HCT116 (cell line): ENCODE data around the gene PIGA. TPM values are rescaled to one million over a fixed set of nuclear protein-coding genes. Genes with fewer than 3 reads are reported as not detected.

Source experiments
- ATAC-seq: fragments of 200-7000 bp; cut with Tn5 transposase; 2 replicates; pipeline ENCODE4 v1.9.1; 2020; ENCODE audit warnings: mild to moderate bottlenecking, moderate library complexity
- BruUV-seq: library from RNA; stranded (reverse); fragments of 400-500 nt; replicated peaks from 2 replicates; lab custom pipeline; 2021; lab: Mats Ljungman, UMichigan
- CTCF ChIA-PET: fragments of 300-600 bp; sonication (Branson Sonifier 250); formaldehyde crosslinking; loops from one replicate; lab custom pipeline; 2021; ENCODE audit warnings: antibody characterized with exemption; lab: Charles Lee
- POLR2A ChIA-PET: fragments of 300-600, 350-600 bp; sonication (Branson Sonifier 250); formaldehyde crosslinking; loops from one replicate; lab custom pipeline; 2021; ENCODE audit warnings: antibody characterized with exemption; lab: Charles Lee
- RAD21 ChIA-PET, 2 experiments: fragments of 300-600 bp; sonication (Branson Sonifier 250); formaldehyde crosslinking; loops; one replicate each; lab custom pipeline; 2023; ENCODE audit warnings: low total read pairs in 2 of 2; ENCODE audit not compliant: uncharacterized antibody in 2 of 2, unreplicated experiment in 2 of 2, low non-redundant PET in 1 of 2; lab: Charles Lee
- DNase-seq: peaks from one replicate; pipeline ENCODE4 v3.0.0-alpha.2; 2010; ENCODE audit warnings: low read depth, low spot score
- H2AFZ ChIP-seq: fragments of 200-600 bp; shearing (Covaris generic), sonication (generic); 2 replicates; pipeline ENCODE4 v1.6.1; 2017; ENCODE audit warnings: low read depth, mixed run types, mixed read lengths, antibody characterized with exemption, low read length; ENCODE audit not compliant: poor library complexity, severe bottlenecking
- H3K27ac ChIP-seq: 2 replicates; pipeline ENCODE4 v1.5.1; 2012; ENCODE audit warnings: low read depth, low read length
- H3K27me3 ChIP-seq: fragments of 200-600 bp; sonication (generic); 2 replicates; pipeline ENCODE4 v1.6.1; 2016; ENCODE audit warnings: mixed run types, low read length, mixed read lengths; ENCODE audit not compliant: insufficient read depth
- H3K36me3 ChIP-seq, 2 experiments: fragments of 200-500 bp in 1 of 2; fragments of 200-600 bp in 1 of 2; sonication (Bioruptor generic) in 1 of 2; sonication (generic) in 1 of 2; 2 replicates each; pipeline versions ENCODE4 v1.5.1 to v1.6.1; 2014 to 2016; ENCODE audit warnings: low read length in 2 of 2, inconsistent platforms in 1 of 2, mixed read lengths in 1 of 2, mixed run types in 1 of 2; ENCODE audit not compliant: insufficient read depth in 2 of 2, control insufficient read depth in 1 of 2
- H3K4me1 ChIP-seq, 2 experiments: fragments of 200-600 bp in 1 of 2; sonication (generic) in 1 of 2; 2 replicates each; pipeline versions ENCODE4 v1.5.1 to v1.6.1; 2012 to 2017; ENCODE audit warnings: low read length in 2 of 2, inconsistent platforms in 1 of 2, mild to moderate bottlenecking in 1 of 2, mixed read lengths in 1 of 2, mixed run types in 1 of 2, moderate library complexity in 1 of 2; ENCODE audit not compliant: insufficient read depth in 2 of 2, control insufficient read depth in 1 of 2
- H3K4me2 ChIP-seq: fragments of 200-600 bp; sonication (generic); 2 replicates; pipeline ENCODE4 v1.6.1; 2017; ENCODE audit warnings: mixed run types, low read length, mixed read lengths
- H3K4me3 ChIP-seq, 2 experiments: fragments of 200-600 bp in 1 of 2; sonication (generic) in 1 of 2; replicated peaks in 1 of 2; 2 replicates each; pipeline ENCODE4 v1.5.1; 2011 to 2016; ENCODE audit warnings: low read length in 2 of 2, control low read depth in 1 of 2, low read depth in 1 of 2, mild to moderate bottlenecking in 1 of 2, mixed read lengths in 1 of 2, mixed run types in 1 of 2
- H3K79me2 ChIP-seq: fragments of 200-600 bp; sonication (generic); 2 replicates; pipeline ENCODE4 v1.6.1; 2017; ENCODE audit warnings: mild to moderate bottlenecking, mixed run types, low read length, moderate library complexity, mixed read lengths; ENCODE audit not compliant: insufficient read depth
- H3K9ac ChIP-seq: fragments of 200-600 bp; sonication (generic); 2 replicates; pipeline ENCODE4 v1.6.1; 2016; ENCODE audit warnings: low read length, mixed read lengths
- H3K9me2 ChIP-seq: fragments of 200-600 bp; sonication (generic), shearing (Covaris generic); 2 replicates; pipeline ENCODE4 v1.6.1; 2017; ENCODE audit warnings: mixed run types, mild to moderate bottlenecking, moderate library complexity; ENCODE audit not compliant: insufficient read depth
- H3K9me3 ChIP-seq, 2 experiments: fragments of 200-500 bp in 1 of 2; fragments of 200-600 bp in 1 of 2; sonication (Bioruptor generic) in 1 of 2; sonication (generic) in 1 of 2; 2 replicates each; pipeline ENCODE4 v1.6.1; 2014 to 2017; ENCODE audit warnings: low read length in 2 of 2, mixed read lengths in 2 of 2, inconsistent platforms in 1 of 2, low read depth in 1 of 2, mild to moderate bottlenecking in 1 of 2, mixed run types in 1 of 2, moderate library complexity in 1 of 2; ENCODE audit not compliant: control insufficient read depth in 1 of 2, insufficient read depth in 1 of 2
- H4K20me1 ChIP-seq: fragments of 200-600 bp; sonication (generic), shearing (Covaris generic); 2 replicates; pipeline ENCODE4 v1.6.1; 2017; ENCODE audit warnings: mixed run types, mild to moderate bottlenecking, moderate library complexity; ENCODE audit not compliant: insufficient read depth
- CBX3 ChIP-seq: IDR thresholded peaks from 2 replicates; pipeline ENCODE4 v1.6.1; 2012; ENCODE audit warnings: low read depth
- CEBPB ChIP-seq: IDR thresholded peaks from 2 replicates; pipeline ENCODE4 v1.6.1; 2012; ENCODE audit warnings: low read depth
- EGR1 ChIP-seq: IDR thresholded peaks from 2 replicates; pipeline ENCODE4 v1.6.1; 2012; ENCODE audit warnings: low read depth
- ELF1 ChIP-seq: IDR thresholded peaks from 2 replicates; pipeline ENCODE4 v1.6.1; 2012; ENCODE audit warnings: low read depth, borderline replicate concordance
- EZH2phosphoT487 ChIP-seq: fragments of 200-600 bp; IDR thresholded peaks from 2 replicates; pipeline ENCODE4 v1.6.1; 2018; ENCODE audit warnings: antibody characterized with exemption, borderline replicate concordance
- JUND ChIP-seq: IDR thresholded peaks from 2 replicates; pipeline ENCODE4 v1.6.1; 2012
- POLR2A ChIP-seq: IDR thresholded peaks from 2 replicates; pipeline ENCODE4 v1.7.0; 2011; ENCODE audit warnings: borderline replicate concordance; ENCODE audit not compliant: insufficient read depth, insufficient read length; ENCODE audit errors: extremely low read depth
- POLR2AphosphoS5 ChIP-seq: IDR thresholded peaks from 2 replicates; pipeline ENCODE4 v1.6.1; 2011; ENCODE audit warnings: mild to moderate bottlenecking, low read depth, low read length, moderate library complexity
- RAD21 ChIP-seq: IDR thresholded peaks from 2 replicates; pipeline ENCODE4 v1.6.1; 2012; ENCODE audit warnings: low read depth, mild to moderate bottlenecking
- SIN3A ChIP-seq: IDR thresholded peaks from 2 replicates; pipeline ENCODE4 v1.6.1; 2012; ENCODE audit warnings: low read depth
- SP1 ChIP-seq: IDR thresholded peaks from 2 replicates; pipeline ENCODE4 v1.6.1; 2012; ENCODE audit warnings: low read depth
- SRF ChIP-seq: IDR thresholded peaks from 2 replicates; pipeline ENCODE4 v1.6.1; 2012; ENCODE audit warnings: low read depth
- YY1 ChIP-seq: IDR thresholded peaks from 2 replicates; pipeline ENCODE4 v1.6.1; 2011; ENCODE audit warnings: low read length, low read depth, moderate library complexity, mild to moderate bottlenecking; ENCODE audit not compliant: insufficient replicate concordance; ENCODE audit errors: extremely low read depth
- ZFX ChIP-seq: fragments of 450-650 bp; IDR thresholded peaks from 2 replicates; pipeline ENCODE4 v1.6.1; 2017
- ZNF274 ChIP-seq: fragments of 200-500 bp; sonication (Bioruptor generic); IDR thresholded peaks from 2 replicates; pipeline ENCODE4 v1.6.1; 2014; ENCODE audit warnings: mild to moderate bottlenecking, low read depth, low read length, inconsistent platforms
- intact Hi-C: fragments of 100-400 bp; cut with micrococcal nuclease; formaldehyde crosslinking; loops from 2 replicates; pipeline ENCODE4 v1.10.0; 2022
- total RNA-seq: library from RNA; stranded (reverse); gene quantifications from one replicate; pipeline ENCODE4 v1.2.1, GENCODE V29; 2021; ENCODE audit not compliant: unreplicated experiment
- TF ChIP-seq, protein P1 (sequence below), 3 experiments: fragments of 200-600 bp in 1 of 3; sonication (generic) in 1 of 3; IDR thresholded peaks in 2 of 3; conservative IDR thresholded peaks in 1 of 3; 2 replicates each; pipeline ENCODE4 v1.5.1; 2012 to 2017; ENCODE audit warnings: low read depth in 2 of 3, low read length in 2 of 3, antibody characterized with exemption in 1 of 3, borderline replicate concordance in 1 of 3, control low read depth in 1 of 3, mild to moderate bottlenecking in 1 of 3, mixed read lengths in 1 of 3, mixed run types in 1 of 3, moderate library complexity in 1 of 3; ENCODE audit not compliant: insufficient read depth in 1 of 3
- TF ChIP-seq, protein P2 (sequence below): IDR thresholded peaks from 2 replicates; pipeline ENCODE4 v1.6.1; 2012; ENCODE audit warnings: low read depth
- TF ChIP-seq, protein P3 (sequence below): IDR thresholded peaks from 2 replicates; pipeline ENCODE4 v1.6.1; 2012

Gene PIGA
- total RNA-seq, 1 experiment from 2014 or later = 12.7 TPM

DNA sequence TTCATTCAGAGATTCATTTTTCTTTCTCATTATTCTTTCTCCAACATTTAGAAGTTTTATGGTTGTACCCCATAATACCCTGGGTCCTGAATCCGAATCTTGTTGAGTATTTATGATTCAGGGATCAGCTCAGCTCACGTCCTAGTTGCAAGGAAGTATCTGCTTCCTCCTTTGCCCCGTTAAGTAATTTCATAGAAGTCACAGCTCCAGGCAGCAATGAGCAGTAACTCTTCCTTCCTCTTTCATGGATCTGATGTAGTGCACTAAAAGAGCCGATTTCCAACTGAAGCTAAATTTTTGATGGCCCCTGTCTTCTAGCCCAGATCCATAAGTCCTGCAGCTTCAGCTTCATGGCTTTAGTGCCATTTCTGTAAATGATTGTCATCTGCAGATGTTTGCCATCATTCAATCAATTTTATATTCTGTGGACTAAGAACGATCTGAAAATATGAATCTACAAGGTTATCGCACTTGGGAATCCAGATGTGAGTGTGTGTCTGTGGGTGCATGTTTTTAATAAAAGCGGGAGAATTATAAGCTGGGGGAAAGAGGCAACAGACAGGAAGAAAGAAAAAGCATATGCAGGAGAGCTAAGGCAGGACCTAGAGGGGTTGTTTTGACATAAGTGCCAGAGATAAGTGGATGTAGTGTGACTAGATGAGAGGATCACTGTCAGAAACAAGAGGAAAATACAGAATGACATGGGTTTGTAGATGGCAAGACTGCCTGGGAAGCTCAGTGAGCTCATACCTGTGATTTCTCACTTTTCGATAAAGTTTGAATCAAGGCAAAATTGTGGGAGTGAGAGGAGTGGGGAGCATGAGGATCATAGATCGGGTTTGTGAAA, 31.4 kb upstream of the PIGA start:
- H2AFZ ChIP-seq = no peak overlapping the region
- DNase-seq (no peak), ATAC-seq (no peak)
- ChIA-PET POLR2A (no interaction called here), RAD21 (no interaction called here), CTCF (no interaction called here)
- H4K20me1 ChIP-seq = no peaks in the 10 kb centered on the region
- H3K79me2 ChIP-seq = no peaks in the 10 kb centered on the region
- H3K9me2 ChIP-seq = no peaks in the 10 kb centered on the region
- TF ChIP-seq POLR2AphosphoS5 (no peak), ZNF274 (no peak), ELF1 (no peak), SIN3A (no peak), SRF (no peak), EGR1 (no peak), RAD21 (no peak), YY1 (no peak), ZFX (no peak), CBX3 (no peak), POLR2A (no peak), SP1 (no peak), JUND (no peak), CEBPB (no peak), EZH2phosphoT487 (no peak)
- TF ChIP-seq, protein P1, sequence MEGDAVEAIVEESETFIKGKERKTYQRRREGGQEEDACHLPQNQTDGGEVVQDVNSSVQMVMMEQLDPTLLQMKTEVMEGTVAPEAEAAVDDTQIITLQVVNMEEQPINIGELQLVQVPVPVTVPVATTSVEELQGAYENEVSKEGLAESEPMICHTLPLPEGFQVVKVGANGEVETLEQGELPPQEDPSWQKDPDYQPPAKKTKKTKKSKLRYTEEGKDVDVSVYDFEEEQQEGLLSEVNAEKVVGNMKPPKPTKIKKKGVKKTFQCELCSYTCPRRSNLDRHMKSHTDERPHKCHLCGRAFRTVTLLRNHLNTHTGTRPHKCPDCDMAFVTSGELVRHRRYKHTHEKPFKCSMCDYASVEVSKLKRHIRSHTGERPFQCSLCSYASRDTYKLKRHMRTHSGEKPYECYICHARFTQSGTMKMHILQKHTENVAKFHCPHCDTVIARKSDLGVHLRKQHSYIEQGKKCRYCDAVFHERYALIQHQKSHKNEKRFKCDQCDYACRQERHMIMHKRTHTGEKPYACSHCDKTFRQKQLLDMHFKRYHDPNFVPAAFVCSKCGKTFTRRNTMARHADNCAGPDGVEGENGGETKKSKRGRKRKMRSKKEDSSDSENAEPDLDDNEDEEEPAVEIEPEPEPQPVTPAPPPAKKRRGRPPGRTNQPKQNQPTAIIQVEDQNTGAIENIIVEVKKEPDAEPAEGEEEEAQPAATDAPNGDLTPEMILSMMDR (IDR thresholded peaks at IDR 0.05 in 2 of 3, conservative IDR thresholded peaks at IDR 0.05 in 1 of 3; ENCODE audit: borderline replicate concordance in 1 of 3, insufficient read depth in 1 of 3, low read depth in 2 of 3, low read length in 2 of 3) = no peak
- TF ChIP-seq, protein P2, sequence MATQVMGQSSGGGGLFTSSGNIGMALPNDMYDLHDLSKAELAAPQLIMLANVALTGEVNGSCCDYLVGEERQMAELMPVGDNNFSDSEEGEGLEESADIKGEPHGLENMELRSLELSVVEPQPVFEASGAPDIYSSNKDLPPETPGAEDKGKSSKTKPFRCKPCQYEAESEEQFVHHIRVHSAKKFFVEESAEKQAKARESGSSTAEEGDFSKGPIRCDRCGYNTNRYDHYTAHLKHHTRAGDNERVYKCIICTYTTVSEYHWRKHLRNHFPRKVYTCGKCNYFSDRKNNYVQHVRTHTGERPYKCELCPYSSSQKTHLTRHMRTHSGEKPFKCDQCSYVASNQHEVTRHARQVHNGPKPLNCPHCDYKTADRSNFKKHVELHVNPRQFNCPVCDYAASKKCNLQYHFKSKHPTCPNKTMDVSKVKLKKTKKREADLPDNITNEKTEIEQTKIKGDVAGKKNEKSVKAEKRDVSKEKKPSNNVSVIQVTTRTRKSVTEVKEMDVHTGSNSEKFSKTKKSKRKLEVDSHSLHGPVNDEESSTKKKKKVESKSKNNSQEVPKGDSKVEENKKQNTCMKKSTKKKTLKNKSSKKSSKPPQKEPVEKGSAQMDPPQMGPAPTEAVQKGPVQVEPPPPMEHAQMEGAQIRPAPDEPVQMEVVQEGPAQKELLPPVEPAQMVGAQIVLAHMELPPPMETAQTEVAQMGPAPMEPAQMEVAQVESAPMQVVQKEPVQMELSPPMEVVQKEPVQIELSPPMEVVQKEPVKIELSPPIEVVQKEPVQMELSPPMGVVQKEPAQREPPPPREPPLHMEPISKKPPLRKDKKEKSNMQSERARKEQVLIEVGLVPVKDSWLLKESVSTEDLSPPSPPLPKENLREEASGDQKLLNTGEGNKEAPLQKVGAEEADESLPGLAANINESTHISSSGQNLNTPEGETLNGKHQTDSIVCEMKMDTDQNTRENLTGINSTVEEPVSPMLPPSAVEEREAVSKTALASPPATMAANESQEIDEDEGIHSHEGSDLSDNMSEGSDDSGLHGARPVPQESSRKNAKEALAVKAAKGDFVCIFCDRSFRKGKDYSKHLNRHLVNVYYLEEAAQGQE = no peak
- TF ChIP-seq, protein P3, sequence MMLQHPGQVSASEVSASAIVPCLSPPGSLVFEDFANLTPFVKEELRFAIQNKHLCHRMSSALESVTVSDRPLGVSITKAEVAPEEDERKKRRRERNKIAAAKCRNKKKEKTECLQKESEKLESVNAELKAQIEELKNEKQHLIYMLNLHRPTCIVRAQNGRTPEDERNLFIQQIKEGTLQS = no peak
- H3K9ac ChIP-seq = no peak overlapping the region
- H3K4me1 ChIP-seq = no peaks in the 10 kb centered on the region
- H3K4me2 ChIP-seq = no peak overlapping the region
- intact Hi-C loops = no loop called here
- no peaks in the 10 kb centered on the region for H3K9me3 ChIP-seq
- H3K27me3 ChIP-seq = no peaks in the 10 kb centered on the region
- H3K4me3 ChIP-seq = no peak overlapping the region
- BruUV-seq = no TSS peak
- H3K27ac ChIP-seq = no peak overlapping the region
- no peaks in the 10 kb centered on the region for H3K36me3 ChIP-seq
